Measurements from ENCODE around the gene CPA2. TPM values are rescaled to one million over a fixed set of nuclear protein-coding genes. Genes with fewer than 3 reads are reported as not detected.
"Not testable (repeated sequence)": the region's sequence is repeated elsewhere in the genome, so short reads cannot be mapped to it uniquely, and the experiment has no call there.

The CPA2 gene
- total RNA-seq, 2 donors from 2014 or later: 0.41 TPM; not detected in 1

DNA sequence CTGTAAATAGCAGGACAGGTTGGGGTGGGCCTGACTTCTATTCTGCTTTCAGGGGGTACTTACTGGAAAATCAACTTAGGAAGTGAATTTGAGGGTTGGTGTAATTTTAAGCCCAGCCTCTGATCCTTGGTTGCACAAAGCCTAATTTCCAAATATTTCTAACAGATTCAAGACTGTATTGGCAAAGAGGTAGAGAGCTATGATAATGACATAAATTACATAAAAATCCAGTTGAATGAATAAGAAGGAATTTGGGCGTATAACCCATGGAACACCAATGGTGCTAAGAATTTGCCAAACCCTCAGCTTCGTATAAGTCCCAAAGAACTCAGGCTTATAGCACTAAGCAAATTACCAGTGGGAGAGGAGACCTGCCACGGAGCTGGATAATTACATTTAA, 38.2 kb downstream of the CPA2 start:
- no peaks in the 10 kb centered on the region for H3K27me3 ChIP-seq (replicated peaks; ENCODE audit: insufficient read depth)
- H3K36me3 ChIP-seq: no peaks in the 10 kb centered on the region
- DNase-seq (ENCODE audit: low spot score) (no peak), ATAC-seq (ENCODE audit: insufficient number of reproducible peaks, low FRiP score, low read depth) (no peak)
- no peak overlapping the region for H3K4me3 ChIP-seq
- no peaks in the 10 kb centered on the region for H3K9me3 ChIP-seq
- TF ChIP-seq, protein P1, sequence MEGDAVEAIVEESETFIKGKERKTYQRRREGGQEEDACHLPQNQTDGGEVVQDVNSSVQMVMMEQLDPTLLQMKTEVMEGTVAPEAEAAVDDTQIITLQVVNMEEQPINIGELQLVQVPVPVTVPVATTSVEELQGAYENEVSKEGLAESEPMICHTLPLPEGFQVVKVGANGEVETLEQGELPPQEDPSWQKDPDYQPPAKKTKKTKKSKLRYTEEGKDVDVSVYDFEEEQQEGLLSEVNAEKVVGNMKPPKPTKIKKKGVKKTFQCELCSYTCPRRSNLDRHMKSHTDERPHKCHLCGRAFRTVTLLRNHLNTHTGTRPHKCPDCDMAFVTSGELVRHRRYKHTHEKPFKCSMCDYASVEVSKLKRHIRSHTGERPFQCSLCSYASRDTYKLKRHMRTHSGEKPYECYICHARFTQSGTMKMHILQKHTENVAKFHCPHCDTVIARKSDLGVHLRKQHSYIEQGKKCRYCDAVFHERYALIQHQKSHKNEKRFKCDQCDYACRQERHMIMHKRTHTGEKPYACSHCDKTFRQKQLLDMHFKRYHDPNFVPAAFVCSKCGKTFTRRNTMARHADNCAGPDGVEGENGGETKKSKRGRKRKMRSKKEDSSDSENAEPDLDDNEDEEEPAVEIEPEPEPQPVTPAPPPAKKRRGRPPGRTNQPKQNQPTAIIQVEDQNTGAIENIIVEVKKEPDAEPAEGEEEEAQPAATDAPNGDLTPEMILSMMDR (IDR thresholded peaks at IDR 0.05): no peak
- no peaks in the 10 kb centered on the region for H3K4me1 ChIP-seq (ENCODE audit: control insufficient read depth in 1 of 2, low read depth in 2 of 2)
- no peak overlapping the region for H3K27ac ChIP-seq

DNA sequence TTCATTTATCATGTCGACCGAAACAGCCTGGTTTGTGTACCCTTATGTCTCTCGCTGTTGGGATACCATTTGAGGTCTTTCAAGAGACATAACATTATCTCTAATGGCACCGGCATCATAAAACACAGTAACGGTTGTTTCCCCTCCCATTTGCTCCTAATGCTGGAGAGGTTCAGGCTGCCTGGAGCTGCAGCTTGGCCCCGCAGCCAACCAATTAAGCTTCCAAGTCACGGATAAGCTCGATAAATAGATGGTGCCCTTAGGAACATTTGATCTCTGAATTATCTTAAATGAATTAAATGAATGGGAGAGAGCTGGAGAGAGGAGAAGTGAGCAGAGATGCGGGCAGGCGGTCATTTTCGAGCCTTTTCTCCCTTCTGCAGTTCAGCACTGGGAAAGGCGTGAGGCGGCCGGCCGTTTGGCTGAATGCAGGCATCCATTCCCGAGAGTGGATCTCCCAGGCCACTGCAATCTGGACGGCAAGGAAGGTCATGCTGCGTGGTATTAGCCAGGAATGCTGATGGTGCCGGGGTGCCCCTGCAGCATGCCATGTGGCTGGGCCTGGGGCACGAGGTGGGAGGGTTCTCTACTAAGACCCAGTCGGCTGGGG, 38.9 kb downstream of the CPA2 start:
- no peak overlapping the region for H3K27ac ChIP-seq
- TF ChIP-seq, protein P1 (IDR thresholded peaks at IDR 0.05): no peak
- H3K9me3 ChIP-seq: no peaks in the 10 kb centered on the region
- no peaks in the 10 kb centered on the region for H3K4me1 ChIP-seq (ENCODE audit: control insufficient read depth in 1 of 2, low read depth in 2 of 2)
- H3K27me3 ChIP-seq (replicated peaks; ENCODE audit: insufficient read depth): no peaks in the 10 kb centered on the region
- no peak for ATAC-seq (ENCODE audit: insufficient number of reproducible peaks, low FRiP score, low read depth)
- DNase-seq (ENCODE audit: low spot score): no peak
- H3K4me3 ChIP-seq: no peak overlapping the region
- no peaks in the 10 kb centered on the region for H3K36me3 ChIP-seq

DNA sequence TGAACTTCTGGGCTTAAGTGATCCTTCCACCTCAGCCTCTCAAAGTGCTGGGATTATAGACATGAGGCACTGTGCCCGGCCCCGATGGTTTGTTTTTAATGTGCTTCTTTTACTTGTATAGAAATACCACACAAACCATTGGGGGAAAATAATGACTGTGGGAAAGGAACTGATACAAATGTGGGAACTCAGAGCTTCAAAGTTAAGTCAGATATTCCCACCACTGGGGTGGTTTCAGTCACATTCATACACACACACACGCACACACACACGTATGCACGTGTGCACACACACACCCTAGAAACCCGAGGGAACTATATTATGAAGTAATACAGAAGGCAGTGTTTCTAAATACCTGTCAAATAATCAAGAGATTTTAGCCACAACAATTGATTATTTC, 43.3 kb downstream of the CPA2 start:
- Histone ChIP-seq H3K9me3 (no peaks in the 10 kb centered on the region), H3K27ac (no peak overlapping the region), H3K27me3 (replicated peaks; ENCODE audit: insufficient read depth) (no peaks in the 10 kb centered on the region), H3K36me3 (no peaks in the 10 kb centered on the region), H3K4me3 (no peak overlapping the region), H3K4me1 (ENCODE audit: control insufficient read depth in 1 of 2, low read depth in 2 of 2) (no peaks in the 10 kb centered on the region)
- TF ChIP-seq, protein P1 (IDR thresholded peaks at IDR 0.05): no peak
- ATAC-seq (ENCODE audit: insufficient number of reproducible peaks, low FRiP score, low read depth): no peak
- DNase-seq (ENCODE audit: low spot score): no peak

DNA sequence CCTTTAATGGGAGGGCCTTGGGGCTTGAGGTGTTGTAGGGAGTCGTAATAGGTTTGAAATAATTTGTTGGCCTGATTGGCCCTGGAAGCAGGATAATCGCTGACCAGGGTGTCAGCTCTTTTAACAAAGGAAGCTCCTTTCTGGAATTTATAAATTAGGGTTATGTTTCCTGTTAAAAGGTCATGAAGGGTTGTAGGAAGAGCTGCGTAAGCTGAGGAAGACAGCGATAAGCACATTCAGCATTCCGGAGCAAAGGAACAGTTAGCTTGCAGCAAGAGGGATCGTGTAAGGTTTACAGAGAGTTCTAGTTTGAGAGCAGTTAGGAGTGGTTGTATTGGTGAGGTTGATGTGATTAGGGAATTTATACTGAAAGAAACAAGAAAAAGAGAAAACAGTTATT, 47.6 kb downstream of the CPA2 start:
- DNase-seq (ENCODE audit: low spot score) (no peak), ATAC-seq (ENCODE audit: insufficient number of reproducible peaks, low FRiP score, low read depth) (no peak)
- Histone ChIP-seq H3K4me1 (ENCODE audit: control insufficient read depth in 1 of 2, low read depth in 2 of 2) (no peaks in the 10 kb centered on the region), H3K9me3 (no peaks in the 10 kb centered on the region), H3K4me3 (no peak overlapping the region), H3K27ac (no peak overlapping the region), H3K36me3 (no peaks in the 10 kb centered on the region), H3K27me3 (replicated peaks; ENCODE audit: insufficient read depth) (no peaks in the 10 kb centered on the region)
- TF ChIP-seq, protein P1 (IDR thresholded peaks at IDR 0.05): no peak

DNA sequence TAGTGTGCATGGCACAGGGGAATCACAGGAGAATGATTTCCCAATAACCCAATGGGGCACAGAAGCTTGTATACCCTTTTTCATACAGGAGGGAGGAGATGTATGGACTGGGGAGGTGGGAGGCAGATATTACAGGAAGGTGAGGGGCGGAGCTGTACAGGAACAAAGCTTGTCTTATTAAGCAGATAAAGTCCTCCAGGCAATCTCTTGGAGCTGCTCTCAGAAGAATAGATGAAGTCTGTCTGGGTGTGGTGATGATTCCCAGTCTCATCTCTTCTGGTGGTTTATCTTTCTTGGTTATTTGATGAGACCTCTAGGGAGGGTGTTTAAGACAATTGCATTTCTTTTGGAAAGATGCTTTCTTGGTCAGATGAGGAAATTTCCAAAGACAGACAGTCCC, 52.9 kb downstream of the CPA2 start:
- H3K4me1 ChIP-seq (ENCODE audit: control insufficient read depth in 1 of 2, low read depth in 2 of 2): no peaks in the 10 kb centered on the region
- DNase-seq (ENCODE audit: low spot score) (no peak), ATAC-seq (ENCODE audit: insufficient number of reproducible peaks, low FRiP score, low read depth) (no peak)
- no peak overlapping the region for H3K4me3 ChIP-seq
- H3K27me3 ChIP-seq (replicated peaks; ENCODE audit: insufficient read depth): no peaks in the 10 kb centered on the region
- TF ChIP-seq, protein P1 (IDR thresholded peaks at IDR 0.05): no peak
- no peaks in the 10 kb centered on the region for H3K9me3 ChIP-seq
- H3K27ac ChIP-seq: no peak overlapping the region
- H3K36me3 ChIP-seq: no peaks in the 10 kb centered on the region

DNA sequence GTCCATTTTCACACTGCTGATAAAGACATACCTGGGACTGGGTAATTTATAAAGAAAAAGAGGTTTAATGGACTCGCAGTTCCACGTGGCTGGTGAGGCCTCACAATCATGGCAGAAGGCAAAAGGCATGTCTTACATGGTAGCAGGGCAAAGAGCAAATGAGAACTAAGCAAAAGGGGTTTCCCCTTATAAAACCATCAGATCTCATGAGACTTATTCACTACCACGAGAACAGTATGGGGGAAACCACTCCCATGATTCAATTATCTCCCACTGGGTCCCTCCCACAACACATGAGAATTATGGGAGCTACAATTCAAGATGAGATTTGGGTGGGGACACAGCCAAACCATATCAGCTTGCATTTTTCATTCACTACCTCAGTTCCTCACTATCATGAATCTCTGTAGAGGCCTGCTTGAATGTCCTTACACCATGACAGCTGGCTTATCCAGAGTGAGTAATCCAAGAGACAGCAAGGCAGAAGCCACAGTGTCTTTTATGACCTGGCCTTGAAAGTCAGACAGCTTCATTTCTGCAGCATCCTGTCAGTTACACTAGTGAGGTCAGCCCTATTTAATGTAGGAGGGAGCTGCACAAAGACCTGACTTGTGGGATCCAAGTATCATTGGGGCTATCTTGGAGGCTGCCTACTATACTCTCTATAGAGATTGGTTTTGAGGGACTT, 55.0 kb downstream of the CPA2 start:
- H3K27ac ChIP-seq; H3K36me3 ChIP-seq; H3K27me3 ChIP-seq (replicated peaks; ENCODE audit: insufficient read depth); H3K9me3 ChIP-seq; DNase-seq (ENCODE audit: low spot score); ATAC-seq (ENCODE audit: insufficient number of reproducible peaks, low FRiP score, low read depth); H3K4me3 ChIP-seq; H3K4me1 ChIP-seq (ENCODE audit: control insufficient read depth in 1 of 2, low read depth in 2 of 2): not testable (repeated sequence)
